Measurements from ENCODE around the gene KCND2. TPM values are rescaled to one million over a fixed set of nuclear protein-coding genes. Genes with fewer than 3 reads are reported as not detected.

KCND2 gene
- total RNA-seq, 4 donors from 2014 or later = 0.89 to 2.1 (median 1.4) TPM

DNA sequence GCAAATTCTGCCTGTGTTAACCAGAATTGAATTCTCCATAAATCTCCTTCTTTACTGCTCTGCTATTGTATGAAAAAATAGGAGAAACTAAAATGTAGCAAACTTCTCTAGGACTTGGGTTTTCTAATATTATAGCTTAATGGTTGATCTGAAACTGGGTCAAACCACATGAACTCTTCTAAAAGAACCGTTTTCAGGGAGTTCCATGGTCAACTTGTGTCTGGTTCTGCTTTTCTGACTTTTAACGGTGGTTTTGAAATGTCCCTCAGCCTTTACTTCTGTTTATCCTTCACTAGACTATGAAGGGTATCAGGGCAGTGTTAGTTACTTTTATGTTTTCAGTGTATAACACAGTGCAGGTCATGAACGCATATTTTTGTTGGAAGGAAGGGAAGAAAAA, 342.7 kb downstream of the KCND2 start:
- 71 to 76% methylated on average over 3 of the region's 3 CpGs for WGBS, 2 donors
- intact Hi-C loops (cut with DNase I) = no loop called here
- no peak for TF ChIP-seq POLR2A (IDR thresholded peaks at IDR 0.05)
- TF ChIP-seq, protein P1, sequence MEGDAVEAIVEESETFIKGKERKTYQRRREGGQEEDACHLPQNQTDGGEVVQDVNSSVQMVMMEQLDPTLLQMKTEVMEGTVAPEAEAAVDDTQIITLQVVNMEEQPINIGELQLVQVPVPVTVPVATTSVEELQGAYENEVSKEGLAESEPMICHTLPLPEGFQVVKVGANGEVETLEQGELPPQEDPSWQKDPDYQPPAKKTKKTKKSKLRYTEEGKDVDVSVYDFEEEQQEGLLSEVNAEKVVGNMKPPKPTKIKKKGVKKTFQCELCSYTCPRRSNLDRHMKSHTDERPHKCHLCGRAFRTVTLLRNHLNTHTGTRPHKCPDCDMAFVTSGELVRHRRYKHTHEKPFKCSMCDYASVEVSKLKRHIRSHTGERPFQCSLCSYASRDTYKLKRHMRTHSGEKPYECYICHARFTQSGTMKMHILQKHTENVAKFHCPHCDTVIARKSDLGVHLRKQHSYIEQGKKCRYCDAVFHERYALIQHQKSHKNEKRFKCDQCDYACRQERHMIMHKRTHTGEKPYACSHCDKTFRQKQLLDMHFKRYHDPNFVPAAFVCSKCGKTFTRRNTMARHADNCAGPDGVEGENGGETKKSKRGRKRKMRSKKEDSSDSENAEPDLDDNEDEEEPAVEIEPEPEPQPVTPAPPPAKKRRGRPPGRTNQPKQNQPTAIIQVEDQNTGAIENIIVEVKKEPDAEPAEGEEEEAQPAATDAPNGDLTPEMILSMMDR (IDR thresholded peaks at IDR 0.05) = no peak
- no peaks in the 10 kb centered on the region for H3K9me3 ChIP-seq
- no peaks in the 10 kb centered on the region for H3K4me1 ChIP-seq
- H3K27me3 ChIP-seq = no peaks in the 10 kb centered on the region
- no peak overlapping the region for H3K27ac ChIP-seq
- H3K4me3 ChIP-seq (replicated peaks in 1 of 3) = no peak overlapping the region
- no peak for DNase-seq
- H3K36me3 ChIP-seq = no peaks in the 10 kb centered on the region

DNA sequence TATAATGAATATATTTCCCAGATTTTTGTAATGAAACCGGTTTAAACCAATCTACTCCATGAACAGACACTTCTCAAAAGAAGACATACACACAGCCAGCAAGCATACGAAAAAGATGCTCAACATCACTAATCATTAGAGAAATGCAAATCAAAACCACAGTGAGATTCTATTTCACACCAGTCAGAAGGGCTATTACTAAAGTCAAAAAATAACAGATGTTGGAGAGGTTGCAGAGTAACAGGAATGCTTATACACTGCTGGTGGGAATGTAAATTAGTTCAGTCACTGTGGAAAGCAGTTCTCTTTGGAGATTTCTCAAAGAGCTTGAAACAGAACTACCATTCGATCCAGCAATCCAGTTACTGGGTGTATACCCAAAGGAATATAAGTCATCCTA, 344.3 kb downstream of the KCND2 start:
- WGBS, 2 donors = 84 to 85% methylated on average over 3 of the region's 3 CpGs
- intact Hi-C loops (cut with DNase I) = no loop called here
- H3K4me3 ChIP-seq (replicated peaks in 1 of 3) = no peak overlapping the region

DNA sequence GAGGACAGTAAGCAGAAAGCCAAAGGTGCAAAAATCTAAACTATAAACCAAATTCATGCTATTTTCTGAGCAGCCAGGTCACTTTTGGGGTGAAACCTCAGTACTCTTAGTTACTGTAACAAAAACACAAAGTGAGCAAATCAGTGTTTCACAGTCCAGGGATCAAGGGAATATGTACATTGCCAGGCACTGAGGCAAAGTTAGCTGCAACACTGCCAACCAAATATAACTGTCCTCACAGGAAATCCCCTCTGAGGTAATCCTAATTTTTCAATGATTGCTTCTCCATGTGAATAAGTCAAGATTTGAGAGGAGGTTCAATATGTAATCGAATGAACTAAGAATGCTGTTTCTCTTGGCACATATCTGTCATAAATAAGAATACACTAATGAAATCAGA, 355.3 kb downstream of the KCND2 start:
- H3K36me3 ChIP-seq = no peaks in the 10 kb centered on the region
- H3K4me1 ChIP-seq = no peaks in the 10 kb centered on the region
- no peak overlapping the region for H3K4me3 ChIP-seq (replicated peaks in 1 of 3)
- H3K27me3 ChIP-seq = no peaks in the 10 kb centered on the region
- no peak overlapping the region for H3K27ac ChIP-seq
- intact Hi-C loops (cut with DNase I) = no loop called here
- TF ChIP-seq, protein P1 (IDR thresholded peaks at IDR 0.05) = no peak
- TF ChIP-seq POLR2A (IDR thresholded peaks at IDR 0.05) = no peak
- 75 to 79% methylated on average over 1 of the region's 1 CpG for WGBS, 2 donors
- no peak for DNase-seq
- no peaks in the 10 kb centered on the region for H3K9me3 ChIP-seq

More for the DNA sequence above, 344.3 kb downstream of the KCND2 start:
- Histone ChIP-seq H3K27ac (no peak overlapping the region), H3K36me3 (no peaks in the 10 kb centered on the region), H3K27me3 (no peaks in the 10 kb centered on the region), H3K4me1 (no peaks in the 10 kb centered on the region), H3K9me3 (no peaks in the 10 kb centered on the region)
- no peak for DNase-seq
- TF ChIP-seq POLR2A (IDR thresholded peaks at IDR 0.05) = no peak
- TF ChIP-seq, protein P1 (IDR thresholded peaks at IDR 0.05) = no peak

DNA sequence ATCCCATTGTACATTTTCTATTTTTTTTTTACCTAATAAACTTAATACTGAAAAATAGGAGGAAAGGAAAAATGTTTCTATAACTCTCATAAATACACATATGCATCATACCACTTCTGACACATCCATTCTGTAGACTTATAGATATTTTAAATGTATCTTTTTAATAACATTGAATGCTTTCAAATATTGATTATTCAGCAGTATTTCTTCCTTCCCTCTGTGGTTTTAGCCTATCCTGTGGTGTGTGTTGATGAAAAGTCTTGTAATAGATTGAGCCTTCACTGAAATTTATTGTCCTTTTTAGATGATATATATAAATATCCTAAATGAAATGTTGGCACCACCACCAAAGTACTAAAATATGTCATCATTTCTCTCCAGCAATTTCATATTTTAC, 366.9 kb downstream of the KCND2 start:
- DNase-seq = no peak
- no peaks in the 10 kb centered on the region for H3K27me3 ChIP-seq
- H3K36me3 ChIP-seq = no peaks in the 10 kb centered on the region
- H3K4me3 ChIP-seq (replicated peaks in 1 of 3) = no peak overlapping the region
- TF ChIP-seq, protein P1 (IDR thresholded peaks at IDR 0.05) = no peak
- TF ChIP-seq POLR2A (IDR thresholded peaks at IDR 0.05) = no peak
- intact Hi-C loops (cut with DNase I) = no loop called here
- H3K27ac ChIP-seq = no peak overlapping the region
- no peaks in the 10 kb centered on the region for H3K4me1 ChIP-seq
- no peaks in the 10 kb centered on the region for H3K9me3 ChIP-seq

DNA sequence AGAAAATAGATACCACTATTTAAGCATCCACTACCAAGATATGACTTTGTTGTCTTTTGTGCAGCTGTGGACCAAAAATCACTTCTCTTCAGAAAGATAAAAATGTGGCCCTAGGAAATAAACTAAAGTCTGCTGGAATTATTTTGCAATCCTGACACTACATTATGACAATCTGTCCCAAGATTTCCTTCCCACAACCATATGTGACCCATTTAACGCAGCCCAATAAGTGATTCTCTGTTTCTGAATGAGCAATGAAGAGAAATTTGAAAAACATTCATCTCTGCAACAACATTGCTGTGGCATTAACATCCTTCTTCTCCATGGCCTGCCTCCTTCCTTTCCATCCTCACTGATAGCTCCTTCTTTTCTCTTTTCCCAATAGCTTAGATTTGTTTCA, 373.0 kb downstream of the KCND2 start:
- intact Hi-C loops (cut with DNase I) = no loop called here
- Histone ChIP-seq H3K9me3 (no peaks in the 10 kb centered on the region), H3K36me3 (no peaks in the 10 kb centered on the region), H3K4me1 (no peaks in the 10 kb centered on the region), H3K27ac (no peak overlapping the region), H3K27me3 (no peaks in the 10 kb centered on the region), H3K4me3 (replicated peaks in 1 of 3) (no peak overlapping the region)
- no peak for DNase-seq
- WGBS, 2 donors = 76 to 85% methylated on average over 1 of the region's 1 CpG
- no peak for TF ChIP-seq POLR2A (IDR thresholded peaks at IDR 0.05)
- TF ChIP-seq, protein P1 (IDR thresholded peaks at IDR 0.05) = no peak

All from thyroid gland (tissue), 4 donors.